GM12878 (cell line): ENCODE data around the gene PRPF40B. TPM values are rescaled to one million over a fixed set of nuclear protein-coding genes. Genes with fewer than 3 reads are reported as not detected.
A peak's percentile ranks its signal among the peaks of the same experiment; 100 is the strongest.

Experiments used
- ATAC-seq: fragments of 200-7000 bp; cut with Tn5 transposase; 3 replicates; pipeline ENCODE4 v1.9.1; 2020; ENCODE audit warnings: mild to moderate bottlenecking, moderate library complexity
- BruUV-seq: library from RNA; stranded (reverse); fragments of 400-500 nt; replicated peaks from 2 replicates; lab custom pipeline; 2021; lab: Mats Ljungman, UMichigan
- CTCF ChIA-PET: fragments of 300-600 bp; sonication (Branson Sonifier 250); formaldehyde crosslinking; extraction: SDS; loops from one replicate; lab custom pipeline; 2021; ENCODE audit warnings: inconsistent platforms; lab: Yijun Ruan, JAX
- POLR2A ChIA-PET: fragments of 350-600 bp; formaldehyde crosslinking; extraction: SDS; loops from one replicate; lab custom pipeline; 2021; ENCODE audit warnings: inconsistent platforms; lab: Charles Lee
- RAD21 ChIA-PET: fragments of 300-600 bp; sonication (Branson Sonifier 250); formaldehyde crosslinking; loops from one replicate; lab custom pipeline; 2023; ENCODE audit warnings: antibody characterized with exemption; ENCODE audit not compliant: unreplicated experiment; lab: Charles Lee
- SMC1A ChIA-PET: fragments of 300-600 bp; sonication (Branson Sonifier 250); formaldehyde crosslinking; loops from one replicate; lab custom pipeline; 2023; ENCODE audit not compliant: unreplicated experiment, uncharacterized antibody; lab: Charles Lee
- DNase-seq: peaks from one replicate; pipeline ENCODE4 v3.0.0-alpha.2; 2011; ENCODE audit warnings: low read depth, low spot score
- FAIRE-seq: peaks from 3 replicates; lab custom pipeline; 2011; peaks lifted over from hg19 to GRCh38; lab: Jason Lieb, UNC
- H2AFZ ChIP-seq: 2 replicates; pipeline ENCODE4 v1.6.0; 2011; ENCODE audit warnings: low read depth, low read length, control low read depth; ENCODE audit not compliant: control insufficient read depth
- H3K27ac ChIP-seq: 2 replicates; pipeline ENCODE4 v1.5.1; 2011; ENCODE audit warnings: control low read depth; ENCODE audit not compliant: control insufficient read depth, insufficient read depth
- H3K27me3 ChIP-seq, 2 experiments: replicated peaks in 1 of 2; 2 replicates each; pipeline versions ENCODE4 v1.6.0 to v1.6.1; 2011; ENCODE audit warnings: low read length in 1 of 2; ENCODE audit not compliant: control insufficient read depth in 2 of 2, insufficient read depth in 2 of 2
- H3K36me3 ChIP-seq, 2 experiments: 2 replicates each; pipeline ENCODE4 v1.5.1; 2011; ENCODE audit warnings: low read length in 1 of 2; ENCODE audit not compliant: control insufficient read depth in 2 of 2, insufficient read depth in 2 of 2
- H3K4me1 ChIP-seq: 2 replicates; pipeline ENCODE4 v1.6.1; 2011; ENCODE audit warnings: mild to moderate bottlenecking, low read length, moderate library complexity, mixed read lengths; ENCODE audit not compliant: control insufficient read depth, insufficient read depth
- H3K4me2 ChIP-seq: 2 replicates; pipeline ENCODE4 v1.6.0; 2011; ENCODE audit warnings: control low read depth; ENCODE audit not compliant: control insufficient read depth, insufficient read depth
- H3K4me3 ChIP-seq: fragments of 200-600 bp; sonication (generic); 2 replicates; pipeline ENCODE4 v1.5.1; 2016
- H3K79me2 ChIP-seq: 2 replicates; pipeline ENCODE4 v1.6.0; 2011; ENCODE audit warnings: low read length; ENCODE audit not compliant: control insufficient read depth, insufficient read depth
- H3K9ac ChIP-seq: 2 replicates; pipeline ENCODE4 v1.8.0; 2011; ENCODE audit warnings: low read length, control low read depth, mixed read lengths; ENCODE audit not compliant: control insufficient read depth, insufficient read depth
- H3K9me3 ChIP-seq: replicated peaks from 3 replicates; pipeline ENCODE4 v1.5.1; 2011; ENCODE audit warnings: mild to moderate bottlenecking, low read length; ENCODE audit not compliant: control insufficient read depth, insufficient read depth
- H4K20me1 ChIP-seq: 2 replicates; pipeline ENCODE4 v1.6.0; 2011; ENCODE audit not compliant: control insufficient read depth, insufficient read depth
- ASH2L ChIP-seq: fragments of 300-600, 200-600 bp; sonication (generic); IDR thresholded peaks from 2 replicates; pipeline ENCODE4 v1.6.1; 2017; ENCODE audit warnings: low read depth, mild to moderate bottlenecking, borderline replicate concordance
- DPF2 ChIP-seq: fragments of 450-650 bp; IDR thresholded peaks from 2 replicates; pipeline ENCODE4 v1.6.1; 2017; ENCODE audit warnings: mild to moderate bottlenecking
- ESRRA ChIP-seq: IDR thresholded peaks from 2 replicates; pipeline ENCODE4 v1.6.1; 2012; ENCODE audit warnings: mild to moderate bottlenecking, low read length, improper control_type of control experiment
- MEF2A ChIP-seq: IDR thresholded peaks from 2 replicates; pipeline ENCODE4 v1.6.1; 2011; ENCODE audit warnings: low read depth, mild to moderate bottlenecking, low read length, moderate library complexity; ENCODE audit not compliant: insufficient read depth
- MTA2 ChIP-seq: fragments of 450-650 bp; IDR thresholded peaks from 2 replicates; pipeline ENCODE4 v1.6.1; 2016; ENCODE audit warnings: low read depth, mild to moderate bottlenecking, moderate library complexity
- NFXL1 ChIP-seq: fragments of 450-650 bp; IDR thresholded peaks from 2 replicates; pipeline ENCODE4 v1.6.1; 2017; ENCODE audit warnings: antibody characterized with exemption, mild to moderate bottlenecking, borderline replicate concordance
- POLR2A ChIP-seq: IDR thresholded peaks from 2 replicates; pipeline ENCODE4 v1.6.1; 2011; ENCODE audit warnings: low read depth, mild to moderate bottlenecking, low read length
- POLR2AphosphoS2 ChIP-seq: IDR thresholded peaks from 2 replicates; pipeline ENCODE4 v1.6.1; 2011; ENCODE audit warnings: low read depth, mild to moderate bottlenecking, low read length, improper control_type of control experiment, moderate library complexity
- RBBP5 ChIP-seq: fragments of 200-600 bp; sonication (generic); conservative IDR thresholded peaks from 2 replicates; pipeline ENCODE4 v1.6.1; 2016
- RUNX3 ChIP-seq: IDR thresholded peaks from 2 replicates; pipeline ENCODE4 v1.6.1; 2012; ENCODE audit warnings: low read length, inconsistent platforms
- SIN3A ChIP-seq: IDR thresholded peaks from 2 replicates; pipeline ENCODE4 v1.6.1; 2012; ENCODE audit warnings: low read depth, low read length, improper control_type of control experiment
- SMAD1 ChIP-seq: fragments of 450-650 bp; IDR thresholded peaks from 2 replicates; pipeline ENCODE4 v1.6.1; 2018; ENCODE audit warnings: mild to moderate bottlenecking, low read depth; ENCODE audit not compliant: partially characterized antibody
- SRF ChIP-seq, 2 experiments: IDR thresholded peaks; 2 replicates each; pipeline ENCODE4 v1.6.1; 2011; ENCODE audit warnings: low read depth in 2 of 2, low read length in 2 of 2, mild to moderate bottlenecking in 1 of 2, moderate library complexity in 1 of 2
- STAT3 ChIP-seq: IDR thresholded peaks from 2 replicates; pipeline ENCODE4 v1.6.1; 2011; ENCODE audit warnings: low read depth, low read length, improper control_type of control experiment
- SUPT20H ChIP-seq: IDR thresholded peaks from 2 replicates; pipeline ENCODE4 v1.6.1; 2011; ENCODE audit warnings: low read depth, mild to moderate bottlenecking, low read length, moderate library complexity, borderline replicate concordance; ENCODE audit not compliant: control insufficient read depth
- WRNIP1 ChIP-seq: IDR thresholded peaks from 2 replicates; pipeline ENCODE4 v1.6.1; 2011; ENCODE audit warnings: low read depth, low read length, improper control_type of control experiment, borderline replicate concordance
- WGBS: methylation state at CpG from one replicate; pipeline ENCODE4 v1.1.6; 2016; ENCODE audit warnings: low lambda C conversion rate; ENCODE audit not compliant: insufficient replicate concordance, insufficient coverage; ENCODE audit errors: missing lambda C conversion rate; 5-methylcytosine and 5-hydroxymethylcytosine counted together
- in situ Hi-C: fragments of 300-500 bp; cut with MboI; formaldehyde crosslinking; loops from 9 replicates; pipeline ENCODE4 v1.14.3; 2018; ENCODE audit warnings: mixed read lengths
- intact Hi-C: fragments of 100-400 bp; cut with micrococcal nuclease; formaldehyde crosslinking; loops from one replicate; pipeline ENCODE4 v1.14.2; 2022; ENCODE audit not compliant: unreplicated experiment
- polyA plus RNA-seq, 11 experiments: library from polyadenylated mRNA; depleted of rRNA in 4 of 11; unstranded in 6 of 11; stranded (reverse) in 5 of 11; fragments of >200 nt; fragmentation: Nextera tagmentation in 4 of 11; fragmentation: Illumina TruSeq in 1 of 11; extraction: Ambion mirVana in 4 of 11; extraction: Trizol in 1 of 11; gene quantifications; 1 replicate in 1 of 11; 2 replicates in 10 of 11; pipeline versions ENCODE4 v1.2.1 to v1.2.3, GENCODE V29; 2011 to 2016; ENCODE audit warnings: inconsistent platforms in 2 of 11, missing spikeins in 2 of 11, low read depth in 1 of 11
- total RNA-seq, 4 experiments: library from RNA; depleted of rRNA in 3 of 4; stranded (reverse); fragments of >200 nt in 3 of 4; fragmentation: Illumina TruSeq in 1 of 4; extraction: Trizol in 1 of 4; gene quantifications; 2 replicates each; pipeline versions ENCODE4 v1.2.1 to v1.2.3, GENCODE V29; 2013 to 2021
- TF ChIP-seq, protein P1 (sequence below): fragments of 450-650 bp; IDR thresholded peaks from 2 replicates; pipeline ENCODE4 v1.6.1; 2016; ENCODE audit warnings: mild to moderate bottlenecking
- TF ChIP-seq, protein P2 (sequence below): fragments of 450-650 bp; conservative IDR thresholded peaks from 2 replicates; pipeline ENCODE4 v1.6.1; 2017; ENCODE audit warnings: mild to moderate bottlenecking, moderate library complexity
- TF ChIP-seq, protein P3 (sequence below): IDR thresholded peaks from 2 replicates; pipeline ENCODE4 v1.6.1; 2011; ENCODE audit warnings: borderline replicate concordance, low read depth, mild to moderate bottlenecking, moderate library complexity, mixed read lengths, low read length; ENCODE audit not compliant: insufficient read depth; ENCODE audit errors: extremely low read length

Gene PRPF40B
- total and polyA plus RNA-seq, 10 of the 15 experiments (the other 5 are each of a cell fraction or from before 2014, with no cell fraction given) = 0.31 to 17.9 (median 7.3) TPM

DNA sequence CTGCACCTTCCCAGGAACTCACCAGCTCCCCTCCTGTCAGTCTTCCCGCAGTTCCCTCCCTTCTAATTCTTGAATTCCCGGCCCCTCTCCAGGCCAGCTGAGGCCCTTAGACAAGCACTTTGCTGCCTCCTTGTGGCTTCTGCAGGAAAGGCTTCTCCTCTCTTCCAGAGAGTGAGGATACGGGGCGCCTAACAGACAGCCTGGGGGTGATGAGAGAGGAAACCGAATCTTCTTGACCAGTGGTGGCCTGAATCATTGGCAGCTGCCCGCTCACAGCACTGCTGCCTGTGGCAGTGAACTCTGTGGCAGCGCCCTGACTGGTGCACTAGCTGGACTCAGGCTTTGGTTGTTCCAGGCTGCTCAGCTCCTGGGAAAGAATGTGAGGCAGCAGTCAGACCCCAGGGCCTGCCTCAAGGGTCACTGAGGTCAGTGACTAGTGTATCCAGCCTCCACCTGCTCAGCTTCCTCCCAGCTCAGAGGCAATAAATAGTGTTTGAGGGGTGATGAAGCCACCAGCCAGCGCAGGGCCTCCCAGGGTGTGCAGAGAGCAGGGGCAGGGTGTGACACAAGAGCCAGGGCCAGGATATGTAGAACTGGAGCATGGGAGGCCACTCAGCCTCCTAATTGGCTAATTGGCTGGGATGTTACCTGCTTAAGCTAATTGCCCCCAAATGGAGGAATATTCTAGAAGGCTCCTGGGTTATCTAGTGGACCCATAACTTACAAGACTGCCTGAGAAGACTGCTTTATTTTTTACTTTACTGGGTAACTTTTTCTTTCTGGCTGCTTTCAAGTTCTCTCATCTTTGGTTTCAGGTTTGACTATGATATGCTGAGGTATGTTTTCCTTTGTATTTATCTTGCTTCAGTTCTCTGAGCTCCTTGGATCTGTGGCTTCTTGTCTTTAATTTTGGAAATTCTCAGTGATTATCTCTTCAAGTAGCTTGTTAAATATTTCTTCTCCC is 42.5 kb upstream of the PRPF40B start:
- H3K27ac ChIP-seq = peak overlapping the region; percentile 41
- no peaks in the 10 kb centered on the region for H4K20me1 ChIP-seq
- WGBS = 16% methylated on average over 8 of the region's 8 CpGs
- ATAC-seq (peak; percentile 92), DNase-seq (no peak), FAIRE-seq (peak; percentile 85)
- intact Hi-C loops (loop anchor here (1.0 to 2.0 kb wide), 2 partner anchors 42 to 223 kb away; partner anchors contain the start of gene PRPF40B), in situ Hi-C loops (no loop called here)
- RAD21 ChIA-PET = interaction anchor here (0.5 to 5.9 kb wide), 13 partner anchors 14 to 292 kb away, joined by 3 to 55 read pairs (median 5); partner anchors contain the start of genes FMNL3 and PRPF40B
- H3K9me3 ChIP-seq = no peaks in the 10 kb centered on the region
- H3K4me1 ChIP-seq = peaks cover 17% of the 10 kb centered on the region
- no peaks in the 10 kb centered on the region for H3K27me3 ChIP-seq
- POLR2A ChIA-PET = interaction anchor here (0.5 to 3.1 kb wide), 8 partner anchors 9 to 195 kb away, joined by 3 to 13 read pairs (median 4); partner anchors contain the start of genes PRPF40B and TMBIM6
- peak overlapping the region; percentile 27 for H3K9ac ChIP-seq
- H3K4me3 ChIP-seq = peak overlapping the region; percentile 57; the same call in 1 of the 2 replicates
- peak overlapping the region; percentile 24 for H2AFZ ChIP-seq
- CTCF ChIA-PET = interaction anchor here (0.5 to 8.7 kb wide), 49 partner anchors 8 to 292 kb away, joined by 3 to 145 read pairs (median 4); partner anchors contain the start of genes DNAJC22, PRPF40B and TROAP
- SMC1A ChIA-PET = interaction anchor here (0.6 to 6.1 kb wide), 27 partner anchors 9 to 292 kb away, joined by 3 to 63 read pairs (median 4); partner anchors contain the start of gene PRPF40B
- H3K36me3 ChIP-seq = peaks cover 0 to 2% of the 10 kb centered on the region in 2 experiments; a peak in 2 of 4 replicates
- H3K79me2 ChIP-seq = no peaks in the 10 kb centered on the region
- BruUV-seq = no TSS peak
- H3K4me2 ChIP-seq = peak overlapping the region; percentile 46
- TF ChIP-seq, protein P1, sequence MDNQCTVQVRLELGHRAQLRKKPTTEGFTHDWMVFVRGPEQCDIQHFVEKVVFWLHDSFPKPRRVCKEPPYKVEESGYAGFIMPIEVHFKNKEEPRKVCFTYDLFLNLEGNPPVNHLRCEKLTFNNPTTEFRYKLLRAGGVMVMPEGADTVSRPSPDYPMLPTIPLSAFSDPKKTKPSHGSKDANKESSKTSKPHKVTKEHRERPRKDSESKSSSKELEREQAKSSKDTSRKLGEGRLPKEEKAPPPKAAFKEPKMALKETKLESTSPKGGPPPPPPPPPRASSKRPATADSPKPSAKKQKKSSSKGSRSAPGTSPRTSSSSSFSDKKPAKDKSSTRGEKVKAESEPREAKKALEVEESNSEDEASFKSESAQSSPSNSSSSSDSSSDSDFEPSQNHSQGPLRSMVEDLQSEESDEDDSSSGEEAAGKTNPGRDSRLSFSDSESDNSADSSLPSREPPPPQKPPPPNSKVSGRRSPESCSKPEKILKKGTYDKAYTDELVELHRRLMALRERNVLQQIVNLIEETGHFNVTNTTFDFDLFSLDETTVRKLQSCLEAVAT = no peak
- TF ChIP-seq DPF2 (no peak), SMAD1 (no peak), RBBP5 (no peak), WRNIP1 (no peak), MEF2A (no peak), SUPT20H (no peak), ASH2L (no peak), ESRRA (no peak), MTA2 (no peak), POLR2A (no peak), SRF (IDR thresholded peaks at IDR 0.05; ENCODE audit: low read depth in 2 of 2, low read length in 2 of 2) (no peak), RUNX3 (no peak; the same call in 1 of the 2 replicates), POLR2AphosphoS2 (no peak), STAT3 (no peak), SIN3A (no peak), NFXL1 (no peak)
- TF ChIP-seq, protein P2, sequence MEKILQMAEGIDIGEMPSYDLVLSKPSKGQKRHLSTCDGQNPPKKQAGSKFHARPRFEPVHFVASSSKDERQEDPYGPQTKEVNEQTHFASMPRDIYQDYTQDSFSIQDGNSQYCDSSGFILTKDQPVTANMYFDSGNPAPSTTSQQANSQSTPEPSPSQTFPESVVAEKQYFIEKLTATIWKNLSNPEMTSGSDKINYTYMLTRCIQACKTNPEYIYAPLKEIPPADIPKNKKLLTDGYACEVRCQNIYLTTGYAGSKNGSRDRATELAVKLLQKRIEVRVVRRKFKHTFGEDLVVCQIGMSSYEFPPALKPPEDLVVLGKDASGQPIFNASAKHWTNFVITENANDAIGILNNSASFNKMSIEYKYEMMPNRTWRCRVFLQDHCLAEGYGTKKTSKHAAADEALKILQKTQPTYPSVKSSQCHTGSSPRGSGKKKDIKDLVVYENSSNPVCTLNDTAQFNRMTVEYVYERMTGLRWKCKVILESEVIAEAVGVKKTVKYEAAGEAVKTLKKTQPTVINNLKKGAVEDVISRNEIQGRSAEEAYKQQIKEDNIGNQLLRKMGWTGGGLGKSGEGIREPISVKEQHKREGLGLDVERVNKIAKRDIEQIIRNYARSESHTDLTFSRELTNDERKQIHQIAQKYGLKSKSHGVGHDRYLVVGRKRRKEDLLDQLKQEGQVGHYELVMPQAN = 0 out of 2 replicates have a peak, but pooled peaks have one; percentile 22
- TF ChIP-seq, protein P3, sequence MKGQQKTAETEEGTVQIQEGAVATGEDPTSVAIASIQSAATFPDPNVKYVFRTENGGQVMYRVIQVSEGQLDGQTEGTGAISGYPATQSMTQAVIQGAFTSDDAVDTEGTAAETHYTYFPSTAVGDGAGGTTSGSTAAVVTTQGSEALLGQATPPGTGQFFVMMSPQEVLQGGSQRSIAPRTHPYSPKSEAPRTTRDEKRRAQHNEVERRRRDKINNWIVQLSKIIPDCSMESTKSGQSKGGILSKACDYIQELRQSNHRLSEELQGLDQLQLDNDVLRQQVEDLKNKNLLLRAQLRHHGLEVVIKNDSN = no peak
